A549 (cell line): ENCODE measurements around the gene CAPN13. TPM values are rescaled to one million over a fixed set of nuclear protein-coding genes. Genes with fewer than 3 reads are reported as not detected.

Experiments used
- ATAC-seq, 2 experiments: fragments of 200-7000 bp in 1 of 2; fragments of >200 bp in 1 of 2; cut with Nextera tagmentation in 1 of 2; cut with Tn5 transposase in 1 of 2; 3 replicates each; pipeline versions ENCODE4 v1.8.0 to v1.9.1; 2018 to 2020; ENCODE audit warnings: mild to moderate bottlenecking in 1 of 2, moderate library complexity in 1 of 2
- CTCF ChIA-PET: fragments of 300-600 bp; sonication (Branson Sonifier 250); formaldehyde crosslinking; extraction: SDS; loops from one replicate; lab custom pipeline; 2021; ENCODE audit warnings: antibody characterized with exemption, inconsistent platforms; lab: Yijun Ruan, JAX
- POLR2A ChIA-PET: fragments of 350-600 bp; formaldehyde crosslinking; extraction: SDS; loops from one replicate; lab custom pipeline; 2021; ENCODE audit warnings: antibody characterized with exemption, inconsistent platforms; lab: Yijun Ruan, JAX
- DNase-seq, 2 experiments: peaks; one replicate each; pipeline versions ENCODE4 v3.0.0 to v3.0.0-alpha.2; 2011 to 2016; ENCODE audit warnings: low read depth in 1 of 2, low spot score in 1 of 2
- FAIRE-seq: peaks from 2 replicates; lab custom pipeline; 2011; peaks lifted over from hg19 to GRCh38; lab: Jason Lieb, UNC
- H3K27ac ChIP-seq, 2 experiments: fragments of >200 bp; sonication (Bioruptor Twin); formaldehyde crosslinking; 3 replicates each; pipeline ENCODE4 v1.5.1; 2016 to 2017
- H3K4me1 ChIP-seq: fragments of >200 bp; sonication (Bioruptor Twin); formaldehyde crosslinking; 3 replicates; pipeline ENCODE4 v1.6.1; 2016
- H3K4me2 ChIP-seq: fragments of >200 bp; sonication (Bioruptor Twin); formaldehyde crosslinking; 3 replicates; pipeline ENCODE4 v1.6.1; 2016
- H3K4me3 ChIP-seq: fragments of >200 bp; sonication (Bioruptor Twin); formaldehyde crosslinking; 3 replicates; pipeline ENCODE4 v1.5.1; 2016
- H3K9me3 ChIP-seq: fragments of >200 bp; sonication (Bioruptor Twin); formaldehyde crosslinking; 3 replicates; pipeline ENCODE4 v1.6.1; 2016
- CEBPB ChIP-seq, 2 experiments: fragments of >200 bp in 1 of 2; sonication (Bioruptor Twin) in 1 of 2; formaldehyde crosslinking in 1 of 2; IDR thresholded peaks; 2 replicates each; pipeline ENCODE4 v1.6.1; 2012 to 2016
- CTCF ChIP-seq: fragments of >200 bp; sonication (Bioruptor Twin); formaldehyde crosslinking; IDR thresholded peaks from 3 replicates; pipeline ENCODE4 v1.5.1; 2016
- EHMT2 ChIP-seq: fragments of 200-600 bp; sonication (generic); IDR thresholded peaks from 2 replicates; pipeline ENCODE4 v1.6.1; 2016; ENCODE audit warnings: antibody characterized with exemption, low read depth, mild to moderate bottlenecking, moderate library complexity
- ESRRA ChIP-seq: fragments of 150-350 bp; IDR thresholded peaks from 2 replicates; pipeline ENCODE4 v1.6.1; 2014; ENCODE audit warnings: mild to moderate bottlenecking, low read length, borderline replicate concordance
- HDAC2 ChIP-seq: fragments of 200-600 bp; sonication (generic); IDR thresholded peaks from 2 replicates; pipeline ENCODE4 v1.6.1; 2016
- KDM5A ChIP-seq: fragments of 200-600 bp; sonication (generic); IDR thresholded peaks from 2 replicates; pipeline ENCODE4 v1.6.1; 2016; ENCODE audit warnings: antibody characterized with exemption, mild to moderate bottlenecking
- MAFK ChIP-seq: fragments of 450-650 bp; IDR thresholded peaks from 2 replicates; pipeline ENCODE4 v1.6.1; 2014; ENCODE audit not compliant: partially characterized antibody
- MAZ ChIP-seq: fragments of 150-350 bp; IDR thresholded peaks from 2 replicates; pipeline ENCODE4 v1.6.1; 2014; ENCODE audit warnings: antibody characterized with exemption, low read depth, low read length, borderline replicate concordance
- MYC ChIP-seq: IDR thresholded peaks from 2 replicates; pipeline ENCODE4 v1.6.1; 2012; ENCODE audit warnings: mild to moderate bottlenecking, inconsistent platforms, low read length, improper control_type of control experiment, borderline replicate concordance
- NPAS2 ChIP-seq: fragments of 250-450 bp; sonication (Bioruptor Pico); IDR thresholded peaks from 2 replicates; pipeline ENCODE4 v1.8.0; 2022; ENCODE audit warnings: mild to moderate bottlenecking, moderate library complexity, borderline replicate concordance
- POLR2A ChIP-seq: IDR thresholded peaks from 2 replicates; pipeline ENCODE4 v1.6.1; 2012; ENCODE audit warnings: mild to moderate bottlenecking, low read length
- POLR2AphosphoS2 ChIP-seq: conservative IDR thresholded peaks from 2 replicates; pipeline ENCODE4 v1.6.1; 2012; ENCODE audit warnings: low read length, improper control_type of control experiment, inconsistent platforms
- RAD21 ChIP-seq, 2 experiments: fragments of >200 bp in 1 of 2; sonication (Bioruptor Twin) in 1 of 2; formaldehyde crosslinking in 1 of 2; IDR thresholded peaks in 1 of 2; conservative IDR thresholded peaks in 1 of 2; 2 replicates in 1 of 2; 3 replicates in 1 of 2; pipeline ENCODE4 v1.6.1; 2012 to 2018; ENCODE audit warnings: inconsistent platforms in 1 of 2
- USF2 ChIP-seq: fragments of 450-650 bp; IDR thresholded peaks from 2 replicates; pipeline ENCODE4 v1.6.1; 2014; ENCODE audit warnings: antibody characterized with exemption
- ZFP36 ChIP-seq: fragments of 450-650 bp; IDR thresholded peaks from 2 replicates; pipeline ENCODE4 v1.6.1; 2014; ENCODE audit warnings: borderline replicate concordance; ENCODE audit not compliant: partially characterized antibody
- ZNF302 ChIP-seq: fragments of 250-450 bp; sonication (Bioruptor Pico); IDR thresholded peaks from 2 replicates; pipeline ENCODE4 v1.9.0; 2021; ENCODE audit warnings: inconsistent platforms, mild to moderate bottlenecking, moderate library complexity
- WGBS: methylation state at CpG from one replicate; pipeline ENCODE4 v1.1.6; 2017; ENCODE audit errors: missing lambda C conversion rate; 5-methylcytosine and 5-hydroxymethylcytosine counted together
- polyA plus RNA-seq, 4 experiments: library from polyadenylated mRNA; depleted of rRNA in 3 of 4; stranded (reverse); fragments of >200 nt; fragmentation: RNase III in 1 of 4; extraction: RNeasy Plus Mini Kit Qiagen cat#74134 plus additional on column Dnase treatment in 1 of 4; gene quantifications; 2 replicates in 3 of 4; 3 replicates in 1 of 4; pipeline ENCODE4 v1.2.3, GENCODE V29; 2011 to 2017
- TF ChIP-seq, protein P1 (sequence below): fragments of 150-350 bp; IDR thresholded peaks from 2 replicates; pipeline ENCODE4 v1.6.1; 2014; ENCODE audit warnings: low read depth, mild to moderate bottlenecking, low read length
- TF ChIP-seq, protein P2 (sequence below): fragments of >200 bp; sonication (Bioruptor Twin); formaldehyde crosslinking; IDR thresholded peaks from 3 replicates; pipeline ENCODE4 v1.6.1; 2016

CAPN13 gene
- polyA plus RNA-seq, 2 of the 4 experiments (the other 2 are of a cell fraction), result 0.08 to 0.18 TPM

DNA sequence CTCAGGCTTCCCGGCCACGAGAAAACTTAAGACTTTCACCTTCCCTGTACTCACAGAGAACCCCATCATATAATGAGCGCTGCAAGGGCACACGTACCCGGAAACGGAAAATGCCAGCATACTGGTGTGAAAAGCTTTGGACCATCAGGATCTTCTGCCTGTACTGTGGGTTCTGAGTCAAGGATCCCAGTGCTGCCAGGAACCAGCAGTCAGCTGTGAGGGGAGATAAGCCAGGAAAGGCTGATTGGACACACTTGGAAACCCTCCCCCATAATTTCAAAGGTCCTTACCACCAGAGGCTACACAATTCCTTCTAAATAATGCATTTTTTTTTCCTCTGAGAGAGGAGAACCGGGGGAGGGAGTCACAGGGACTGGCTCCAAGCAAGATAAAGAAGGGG lies 31.4 kb downstream of the CAPN13 start:
- ChIA-PET CTCF (no interaction called here), POLR2A (no interaction called here)
- Histone ChIP-seq H3K4me3 (no peak overlapping the region), H3K4me1 (no peaks in the 10 kb centered on the region), H3K9me3 (no peaks in the 10 kb centered on the region), H3K27ac (no peak overlapping the region), H3K4me2 (no peak overlapping the region)
- ATAC-seq (peak; percentile 23 to 40; a peak in 4 of 6 replicates), FAIRE-seq (no peak), DNase-seq (no peak)
- 52% methylated on average over 7 of the region's 7 CpGs for WGBS
- no peak for TF ChIP-seq USF2
- TF ChIP-seq CEBPB (IDR thresholded peaks at IDR 0.05), result no peak
- no peak for TF ChIP-seq POLR2AphosphoS2
- no peak for TF ChIP-seq EHMT2
- no peak for TF ChIP-seq ZNF302 (CRISPR knock-in tag)
- TF ChIP-seq, all 56 proteins: peak for 0

DNA sequence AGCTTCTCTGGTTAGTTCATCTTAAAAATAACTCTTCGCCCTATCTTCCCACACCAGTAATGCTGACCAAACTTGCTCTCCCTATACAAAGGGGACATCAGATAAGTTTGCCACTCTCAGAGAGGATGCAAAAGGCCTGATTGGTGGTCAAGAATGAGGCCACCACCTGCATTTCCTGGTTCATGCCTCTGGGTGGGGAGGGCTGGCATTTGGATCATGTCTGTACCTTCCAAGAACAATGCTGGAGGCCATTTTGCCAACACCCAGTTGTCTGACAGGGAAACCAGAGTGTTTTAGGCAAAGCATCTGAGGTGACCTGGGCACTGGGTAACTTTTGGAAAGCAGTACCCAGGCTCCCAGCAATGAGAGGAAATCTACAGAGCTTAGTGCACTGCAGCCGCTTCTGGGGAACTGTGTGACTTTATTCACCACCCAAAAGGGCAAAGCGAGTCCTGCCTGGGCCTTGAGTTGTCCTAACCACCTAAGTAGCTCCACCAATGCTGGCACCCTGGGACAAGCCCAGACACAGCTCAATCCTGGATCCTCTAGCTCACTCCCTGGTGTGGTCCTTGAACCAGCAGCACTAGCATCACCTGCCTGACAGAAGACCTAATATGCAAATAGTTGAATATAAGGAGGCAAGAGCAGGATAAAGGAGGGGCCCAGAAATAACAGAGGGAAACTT lies 35.1 kb downstream of the CAPN13 start:
- no peak for FAIRE-seq
- 53% methylated on average over 3 of the region's 3 CpGs for WGBS
- POLR2A ChIA-PET, result no interaction called here

DNA sequence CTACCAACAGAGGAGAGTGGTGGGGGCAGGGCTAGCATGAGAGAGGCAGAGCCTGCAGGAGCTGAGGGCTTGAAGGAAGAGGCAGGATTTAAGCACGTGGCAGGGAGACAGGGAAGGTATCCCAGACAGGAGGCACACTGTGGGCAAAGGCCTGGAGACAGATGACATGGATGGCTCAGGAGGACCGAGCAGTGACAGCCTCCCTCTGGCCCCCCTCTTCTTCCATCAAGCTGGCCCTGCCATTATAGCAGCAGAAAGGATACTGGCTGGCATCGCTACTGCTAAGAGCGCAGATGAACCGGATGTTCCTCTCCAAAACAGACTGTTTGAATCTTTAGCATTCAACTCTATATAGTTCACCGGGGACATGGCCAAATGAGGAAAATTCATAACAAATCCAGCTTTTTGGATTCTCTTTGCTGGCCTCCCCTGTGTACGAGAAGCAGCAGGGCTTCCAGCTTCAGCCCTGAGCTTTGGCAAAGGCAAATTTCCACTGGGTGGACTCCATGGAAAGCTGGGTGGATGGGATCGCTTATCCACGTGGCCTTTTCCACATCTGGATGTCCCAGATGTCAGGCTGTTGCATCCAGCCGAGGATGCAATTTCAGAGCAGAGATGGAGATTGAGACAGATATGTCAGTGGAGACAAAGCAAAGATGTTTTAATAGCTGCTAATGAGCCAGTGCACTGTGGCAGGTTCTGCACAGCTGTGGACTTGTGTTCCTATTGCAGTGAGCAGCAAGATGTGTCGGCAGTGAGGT lies 36.2 kb downstream of the CAPN13 start:
- no peak for TF ChIP-seq ZFP36
- TF ChIP-seq ESRRA, result no peak
- TF ChIP-seq, protein P1, sequence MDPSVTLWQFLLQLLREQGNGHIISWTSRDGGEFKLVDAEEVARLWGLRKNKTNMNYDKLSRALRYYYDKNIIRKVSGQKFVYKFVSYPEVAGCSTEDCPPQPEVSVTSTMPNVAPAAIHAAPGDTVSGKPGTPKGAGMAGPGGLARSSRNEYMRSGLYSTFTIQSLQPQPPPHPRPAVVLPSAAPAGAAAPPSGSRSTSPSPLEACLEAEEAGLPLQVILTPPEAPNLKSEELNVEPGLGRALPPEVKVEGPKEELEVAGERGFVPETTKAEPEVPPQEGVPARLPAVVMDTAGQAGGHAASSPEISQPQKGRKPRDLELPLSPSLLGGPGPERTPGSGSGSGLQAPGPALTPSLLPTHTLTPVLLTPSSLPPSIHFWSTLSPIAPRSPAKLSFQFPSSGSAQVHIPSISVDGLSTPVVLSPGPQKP, result no peak
- TF ChIP-seq NPAS2 (CRISPR knock-in tag), result no peak
- no peak for TF ChIP-seq POLR2A
- TF ChIP-seq CTCF, result no peak
- TF ChIP-seq MYC, result no peak
- no peak for TF ChIP-seq CEBPB (IDR thresholded peaks at IDR 0.05)
- no peak for TF ChIP-seq MAZ
- TF ChIP-seq RAD21 (conservative IDR thresholded peaks at IDR 0.05 in 1 of 2, IDR thresholded peaks at IDR 0.05 in 1 of 2), result no peak
- TF ChIP-seq HDAC2, result no peak
- TF ChIP-seq, all 56 proteins: peak for 0
- no peak for DNase-seq
- 28% methylated on average over 11 of the region's 11 CpGs for WGBS
- CTCF ChIA-PET, result interaction anchor here (0.7 to 1.2 kb wide), 4 partner anchors 11 to 1718 kb away, joined by 3 to 4 read pairs (median 3); no protein-coding TSS in a partner anchor
- Histone ChIP-seq H3K4me1 (no peaks in the 10 kb centered on the region), H3K27ac (no peak overlapping the region), H3K4me2 (no peak overlapping the region), H3K9me3 (no peaks in the 10 kb centered on the region; the same call in 2 of the 3 replicates), H3K4me3 (no peak overlapping the region)
- POLR2A ChIA-PET, result no interaction called here
- FAIRE-seq, result no peak
- no peak for ATAC-seq

More for the DNA sequence above, 35.1 kb downstream of the CAPN13 start:
- H3K9me3 ChIP-seq, result no peaks in the 10 kb centered on the region; the same call in 2 of the 3 replicates
- H3K27ac ChIP-seq, result no peak overlapping the region
- no peak overlapping the region for H3K4me2 ChIP-seq
- DNase-seq (no peak), ATAC-seq (no peak)
- H3K4me1 ChIP-seq, result no peaks in the 10 kb centered on the region
- TF ChIP-seq NPAS2 (CRISPR knock-in tag), result no peak
- TF ChIP-seq, protein P2, sequence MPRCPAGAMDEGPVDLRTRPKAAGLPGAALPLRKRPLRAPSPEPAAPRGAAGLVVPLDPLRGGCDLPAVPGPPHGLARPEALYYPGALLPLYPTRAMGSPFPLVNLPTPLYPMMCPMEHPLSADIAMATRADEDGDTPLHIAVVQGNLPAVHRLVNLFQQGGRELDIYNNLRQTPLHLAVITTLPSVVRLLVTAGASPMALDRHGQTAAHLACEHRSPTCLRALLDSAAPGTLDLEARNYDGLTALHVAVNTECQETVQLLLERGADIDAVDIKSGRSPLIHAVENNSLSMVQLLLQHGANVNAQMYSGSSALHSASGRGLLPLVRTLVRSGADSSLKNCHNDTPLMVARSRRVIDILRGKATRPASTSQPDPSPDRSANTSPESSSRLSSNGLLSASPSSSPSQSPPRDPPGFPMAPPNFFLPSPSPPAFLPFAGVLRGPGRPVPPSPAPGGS, result no peak
- no peak for TF ChIP-seq KDM5A
- no peak for TF ChIP-seq RAD21 (conservative IDR thresholded peaks at IDR 0.05 in 1 of 2, IDR thresholded peaks at IDR 0.05 in 1 of 2)
- TF ChIP-seq MAFK, result no peak
- CTCF ChIA-PET, result interaction anchor here (0.6 to 1.4 kb wide), 4 partner anchors 9 to 1181 kb away, joined by 3 to 5 read pairs (median 3); no protein-coding TSS in a partner anchor
- no peak overlapping the region for H3K4me3 ChIP-seq
